ENCODE results near the gene SLC4A7. TPM values are rescaled to one million over a fixed set of nuclear protein-coding genes. Genes with fewer than 3 reads are reported as not detected.

Gene SLC4A7
- total RNA-seq, 1 experiment from 2014 or later: 90.8 TPM

DNA sequence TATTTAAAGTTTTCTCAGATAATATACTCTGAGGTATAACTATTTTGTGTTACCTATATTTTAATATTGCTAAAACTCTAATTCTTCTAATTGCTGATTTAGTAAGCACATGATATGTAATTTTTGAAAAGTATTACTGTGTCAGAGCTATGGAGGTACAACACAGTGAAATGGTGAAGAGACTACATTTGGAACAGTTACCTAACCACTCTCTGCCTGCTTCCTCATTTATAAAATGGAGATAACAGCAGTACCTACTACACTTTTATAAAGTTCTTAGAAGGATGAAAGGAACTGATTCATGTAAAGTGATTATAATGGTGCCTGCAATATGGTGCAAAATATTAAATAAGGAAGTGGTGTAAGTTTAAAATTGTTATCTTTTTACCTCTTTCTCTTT lies 98.7 kb downstream of the SLC4A7 start:
- H3K27ac Mint-ChIP-seq: no peak overlapping the region
- H3K4me3 Mint-ChIP-seq: no peak overlapping the region
- ChIA-PET CTCF (no interaction called here), POLR2A (no interaction called here)
- ATAC-seq (no peak), DNase-seq (ENCODE audit: low spot score) (no peak)
- H3K27me3 Mint-ChIP-seq (ENCODE audit: low read depth): no peaks in the 10 kb centered on the region
- no peaks in the 10 kb centered on the region for H3K9me3 Mint-ChIP-seq
- H3K36me3 Mint-ChIP-seq: peaks cover 39% of the 10 kb centered on the region
- no peaks in the 10 kb centered on the region; the same call in 1 of the 2 replicates for H3K4me1 Mint-ChIP-seq
- no peak for TF ChIP-seq TEAD1 (CRISPR knock-in tag; IDR thresholded peaks at IDR 0.05)
- TF ChIP-seq, protein P1, sequence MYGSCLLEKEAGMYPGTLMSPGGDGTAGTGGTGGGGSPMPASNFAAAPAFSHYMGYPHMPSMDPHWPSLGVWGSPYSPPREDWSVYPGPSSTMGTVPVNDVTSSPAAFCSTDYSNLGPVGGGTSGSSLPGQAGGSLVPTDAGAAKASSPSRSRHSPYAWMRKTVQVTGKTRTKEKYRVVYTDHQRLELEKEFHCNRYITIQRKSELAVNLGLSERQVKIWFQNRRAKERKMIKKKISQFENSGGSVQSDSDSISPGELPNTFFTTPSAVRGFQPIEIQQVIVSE (CRISPR knock-in tag; IDR thresholded peaks at IDR 0.05; ENCODE audit: borderline replicate concordance): no peak
- no peak for TF ChIP-seq OVOL2 (CRISPR knock-in tag; IDR thresholded peaks at IDR 0.05; ENCODE audit: borderline replicate concordance)
- TF ChIP-seq NFATC4 (CRISPR knock-in tag; IDR thresholded peaks at IDR 0.05): no peak
- TF ChIP-seq, protein P2, sequence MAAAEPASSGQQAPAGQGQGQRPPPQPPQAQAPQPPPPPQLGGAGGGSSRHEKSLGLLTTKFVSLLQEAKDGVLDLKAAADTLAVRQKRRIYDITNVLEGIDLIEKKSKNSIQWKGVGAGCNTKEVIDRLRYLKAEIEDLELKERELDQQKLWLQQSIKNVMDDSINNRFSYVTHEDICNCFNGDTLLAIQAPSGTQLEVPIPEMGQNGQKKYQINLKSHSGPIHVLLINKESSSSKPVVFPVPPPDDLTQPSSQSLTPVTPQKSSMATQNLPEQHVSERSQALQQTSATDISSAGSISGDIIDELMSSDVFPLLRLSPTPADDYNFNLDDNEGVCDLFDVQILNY (CRISPR knock-in tag; IDR thresholded peaks at IDR 0.05): no peak
- TF ChIP-seq FOXP1 (CRISPR knock-in tag; IDR thresholded peaks at IDR 0.05; ENCODE audit: borderline replicate concordance): no peak
- TF ChIP-seq, protein P3, sequence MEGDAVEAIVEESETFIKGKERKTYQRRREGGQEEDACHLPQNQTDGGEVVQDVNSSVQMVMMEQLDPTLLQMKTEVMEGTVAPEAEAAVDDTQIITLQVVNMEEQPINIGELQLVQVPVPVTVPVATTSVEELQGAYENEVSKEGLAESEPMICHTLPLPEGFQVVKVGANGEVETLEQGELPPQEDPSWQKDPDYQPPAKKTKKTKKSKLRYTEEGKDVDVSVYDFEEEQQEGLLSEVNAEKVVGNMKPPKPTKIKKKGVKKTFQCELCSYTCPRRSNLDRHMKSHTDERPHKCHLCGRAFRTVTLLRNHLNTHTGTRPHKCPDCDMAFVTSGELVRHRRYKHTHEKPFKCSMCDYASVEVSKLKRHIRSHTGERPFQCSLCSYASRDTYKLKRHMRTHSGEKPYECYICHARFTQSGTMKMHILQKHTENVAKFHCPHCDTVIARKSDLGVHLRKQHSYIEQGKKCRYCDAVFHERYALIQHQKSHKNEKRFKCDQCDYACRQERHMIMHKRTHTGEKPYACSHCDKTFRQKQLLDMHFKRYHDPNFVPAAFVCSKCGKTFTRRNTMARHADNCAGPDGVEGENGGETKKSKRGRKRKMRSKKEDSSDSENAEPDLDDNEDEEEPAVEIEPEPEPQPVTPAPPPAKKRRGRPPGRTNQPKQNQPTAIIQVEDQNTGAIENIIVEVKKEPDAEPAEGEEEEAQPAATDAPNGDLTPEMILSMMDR (IDR thresholded peaks at IDR 0.05): no peak
- TF ChIP-seq, protein P4, sequence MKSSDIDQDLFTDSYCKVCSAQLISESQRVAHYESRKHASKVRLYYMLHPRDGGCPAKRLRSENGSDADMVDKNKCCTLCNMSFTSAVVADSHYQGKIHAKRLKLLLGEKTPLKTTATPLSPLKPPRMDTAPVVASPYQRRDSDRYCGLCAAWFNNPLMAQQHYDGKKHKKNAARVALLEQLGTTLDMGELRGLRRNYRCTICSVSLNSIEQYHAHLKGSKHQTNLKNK (CRISPR knock-in tag; IDR thresholded peaks at IDR 0.05): no peak
- no peak for TF ChIP-seq ZBTB21 (CRISPR knock-in tag; IDR thresholded peaks at IDR 0.05; ENCODE audit: borderline replicate concordance)
- TF ChIP-seq, protein P5, sequence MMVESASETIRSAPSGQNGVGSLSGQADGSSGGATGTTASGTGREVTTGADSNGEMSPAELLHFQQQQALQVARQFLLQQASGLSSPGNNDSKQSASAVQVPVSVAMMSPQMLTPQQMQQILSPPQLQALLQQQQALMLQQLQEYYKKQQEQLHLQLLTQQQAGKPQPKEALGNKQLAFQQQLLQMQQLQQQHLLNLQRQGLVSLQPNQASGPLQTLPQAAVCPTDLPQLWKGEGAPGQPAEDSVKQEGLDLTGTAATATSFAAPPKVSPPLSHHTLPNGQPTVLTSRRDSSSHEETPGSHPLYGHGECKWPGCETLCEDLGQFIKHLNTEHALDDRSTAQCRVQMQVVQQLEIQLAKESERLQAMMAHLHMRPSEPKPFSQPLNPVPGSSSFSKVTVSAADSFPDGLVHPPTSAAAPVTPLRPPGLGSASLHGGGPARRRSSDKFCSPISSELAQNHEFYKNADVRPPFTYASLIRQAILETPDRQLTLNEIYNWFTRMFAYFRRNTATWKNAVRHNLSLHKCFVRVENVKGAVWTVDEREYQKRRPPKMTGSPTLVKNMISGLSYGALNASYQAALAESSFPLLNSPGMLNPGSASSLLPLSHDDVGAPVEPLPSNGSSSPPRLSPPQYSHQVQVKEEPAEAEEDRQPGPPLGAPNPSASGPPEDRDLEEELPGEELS (CRISPR knock-in tag; IDR thresholded peaks at IDR 0.05): no peak
- TF ChIP-seq ATF1 (CRISPR knock-in tag; IDR thresholded peaks at IDR 0.05): no peak
- TF ChIP-seq, protein P6, sequence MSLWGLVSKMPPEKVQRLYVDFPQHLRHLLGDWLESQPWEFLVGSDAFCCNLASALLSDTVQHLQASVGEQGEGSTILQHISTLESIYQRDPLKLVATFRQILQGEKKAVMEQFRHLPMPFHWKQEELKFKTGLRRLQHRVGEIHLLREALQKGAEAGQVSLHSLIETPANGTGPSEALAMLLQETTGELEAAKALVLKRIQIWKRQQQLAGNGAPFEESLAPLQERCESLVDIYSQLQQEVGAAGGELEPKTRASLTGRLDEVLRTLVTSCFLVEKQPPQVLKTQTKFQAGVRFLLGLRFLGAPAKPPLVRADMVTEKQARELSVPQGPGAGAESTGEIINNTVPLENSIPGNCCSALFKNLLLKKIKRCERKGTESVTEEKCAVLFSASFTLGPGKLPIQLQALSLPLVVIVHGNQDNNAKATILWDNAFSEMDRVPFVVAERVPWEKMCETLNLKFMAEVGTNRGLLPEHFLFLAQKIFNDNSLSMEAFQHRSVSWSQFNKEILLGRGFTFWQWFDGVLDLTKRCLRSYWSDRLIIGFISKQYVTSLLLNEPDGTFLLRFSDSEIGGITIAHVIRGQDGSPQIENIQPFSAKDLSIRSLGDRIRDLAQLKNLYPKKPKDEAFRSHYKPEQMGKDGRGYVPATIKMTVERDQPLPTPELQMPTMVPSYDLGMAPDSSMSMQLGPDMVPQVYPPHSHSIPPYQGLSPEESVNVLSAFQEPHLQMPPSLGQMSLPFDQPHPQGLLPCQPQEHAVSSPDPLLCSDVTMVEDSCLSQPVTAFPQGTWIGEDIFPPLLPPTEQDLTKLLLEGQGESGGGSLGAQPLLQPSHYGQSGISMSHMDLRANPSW (CRISPR knock-in tag; conservative IDR thresholded peaks at IDR 0.05; ENCODE audit: low read depth): no peak
- no peak for TF ChIP-seq GRHL2 (CRISPR knock-in tag; IDR thresholded peaks at IDR 0.05; ENCODE audit: insufficient replicate concordance, severe bottlenecking)
- TF ChIP-seq MYBL2 (CRISPR knock-in tag; IDR thresholded peaks at IDR 0.05): no peak
- TF ChIP-seq EMX1 (CRISPR knock-in tag; IDR thresholded peaks at IDR 0.05): no peak
- no peak for TF ChIP-seq RORB (CRISPR knock-in tag; IDR thresholded peaks at IDR 0.05)
- TF ChIP-seq CREM (CRISPR knock-in tag; IDR thresholded peaks at IDR 0.05): no peak
- TF ChIP-seq HMGA2 (CRISPR knock-in tag; IDR thresholded peaks at IDR 0.05): no peak

DNA sequence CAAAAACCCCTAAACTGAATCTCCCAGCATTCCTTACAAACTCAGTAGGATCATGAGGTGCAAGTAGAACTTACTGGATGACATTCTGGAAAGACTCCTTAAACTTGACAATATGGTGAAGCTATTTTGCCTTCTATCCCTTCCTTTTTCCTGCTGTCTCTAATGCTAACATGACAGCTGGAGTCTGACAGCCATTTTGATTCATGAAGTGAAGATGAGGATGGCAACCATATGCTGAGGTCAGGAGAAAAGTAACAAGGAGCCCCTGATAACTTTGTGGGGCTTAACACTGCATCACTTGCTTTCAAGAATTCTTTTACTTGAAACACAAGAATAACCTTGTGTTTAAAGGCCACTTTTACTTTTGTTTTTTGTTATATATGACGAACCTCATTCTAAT lies 100.0 kb downstream of the SLC4A7 start:
- no peaks in the 10 kb centered on the region for H3K9me3 Mint-ChIP-seq
- ATAC-seq (no peak), DNase-seq (ENCODE audit: low spot score) (no peak)
- no peaks in the 10 kb centered on the region for H3K27me3 Mint-ChIP-seq (ENCODE audit: low read depth)
- H3K4me1 Mint-ChIP-seq: no peaks in the 10 kb centered on the region; the same call in 1 of the 2 replicates
- ChIA-PET CTCF (no interaction called here), POLR2A (no interaction called here)
- H3K36me3 Mint-ChIP-seq: peaks cover 41% of the 10 kb centered on the region
- no peak overlapping the region for H3K4me3 Mint-ChIP-seq
- H3K27ac Mint-ChIP-seq: no peak overlapping the region
- TF ChIP-seq, protein P7, sequence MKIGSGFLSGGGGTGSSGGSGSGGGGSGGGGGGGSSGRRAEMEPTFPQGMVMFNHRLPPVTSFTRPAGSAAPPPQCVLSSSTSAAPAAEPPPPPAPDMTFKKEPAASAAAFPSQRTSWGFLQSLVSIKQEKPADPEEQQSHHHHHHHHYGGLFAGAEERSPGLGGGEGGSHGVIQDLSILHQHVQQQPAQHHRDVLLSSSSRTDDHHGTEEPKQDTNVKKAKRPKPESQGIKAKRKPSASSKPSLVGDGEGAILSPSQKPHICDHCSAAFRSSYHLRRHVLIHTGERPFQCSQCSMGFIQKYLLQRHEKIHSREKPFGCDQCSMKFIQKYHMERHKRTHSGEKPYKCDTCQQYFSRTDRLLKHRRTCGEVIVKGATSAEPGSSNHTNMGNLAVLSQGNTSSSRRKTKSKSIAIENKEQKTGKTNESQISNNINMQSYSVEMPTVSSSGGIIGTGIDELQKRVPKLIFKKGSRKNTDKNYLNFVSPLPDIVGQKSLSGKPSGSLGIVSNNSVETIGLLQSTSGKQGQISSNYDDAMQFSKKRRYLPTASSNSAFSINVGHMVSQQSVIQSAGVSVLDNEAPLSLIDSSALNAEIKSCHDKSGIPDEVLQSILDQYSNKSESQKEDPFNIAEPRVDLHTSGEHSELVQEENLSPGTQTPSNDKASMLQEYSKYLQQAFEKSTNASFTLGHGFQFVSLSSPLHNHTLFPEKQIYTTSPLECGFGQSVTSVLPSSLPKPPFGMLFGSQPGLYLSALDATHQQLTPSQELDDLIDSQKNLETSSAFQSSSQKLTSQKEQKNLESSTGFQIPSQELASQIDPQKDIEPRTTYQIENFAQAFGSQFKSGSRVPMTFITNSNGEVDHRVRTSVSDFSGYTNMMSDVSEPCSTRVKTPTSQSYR (CRISPR knock-in tag; IDR thresholded peaks at IDR 0.05): no peak
- TF ChIP-seq EMX1 (CRISPR knock-in tag; IDR thresholded peaks at IDR 0.05): no peak
- TF ChIP-seq FOXP1 (CRISPR knock-in tag; IDR thresholded peaks at IDR 0.05; ENCODE audit: borderline replicate concordance): no peak
- TF ChIP-seq NR1H2 (CRISPR knock-in tag; IDR thresholded peaks at IDR 0.05): no peak
- TF ChIP-seq, protein P8, sequence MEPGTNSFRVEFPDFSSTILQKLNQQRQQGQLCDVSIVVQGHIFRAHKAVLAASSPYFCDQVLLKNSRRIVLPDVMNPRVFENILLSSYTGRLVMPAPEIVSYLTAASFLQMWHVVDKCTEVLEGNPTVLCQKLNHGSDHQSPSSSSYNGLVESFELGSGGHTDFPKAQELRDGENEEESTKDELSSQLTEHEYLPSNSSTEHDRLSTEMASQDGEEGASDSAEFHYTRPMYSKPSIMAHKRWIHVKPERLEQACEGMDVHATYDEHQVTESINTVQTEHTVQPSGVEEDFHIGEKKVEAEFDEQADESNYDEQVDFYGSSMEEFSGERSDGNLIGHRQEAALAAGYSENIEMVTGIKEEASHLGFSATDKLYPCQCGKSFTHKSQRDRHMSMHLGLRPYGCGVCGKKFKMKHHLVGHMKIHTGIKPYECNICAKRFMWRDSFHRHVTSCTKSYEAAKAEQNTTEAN (CRISPR knock-in tag; IDR thresholded peaks at IDR 0.05): no peak
- TF ChIP-seq ZNF232 (CRISPR knock-in tag; IDR thresholded peaks at IDR 0.05): no peak
- TF ChIP-seq, protein P9, sequence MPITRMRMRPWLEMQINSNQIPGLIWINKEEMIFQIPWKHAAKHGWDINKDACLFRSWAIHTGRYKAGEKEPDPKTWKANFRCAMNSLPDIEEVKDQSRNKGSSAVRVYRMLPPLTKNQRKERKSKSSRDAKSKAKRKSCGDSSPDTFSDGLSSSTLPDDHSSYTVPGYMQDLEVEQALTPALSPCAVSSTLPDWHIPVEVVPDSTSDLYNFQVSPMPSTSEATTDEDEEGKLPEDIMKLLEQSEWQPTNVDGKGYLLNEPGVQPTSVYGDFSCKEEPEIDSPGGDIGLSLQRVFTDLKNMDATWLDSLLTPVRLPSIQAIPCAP (CRISPR knock-in tag; IDR thresholded peaks at IDR 0.05): no peak

Measured in WTC11 (cell line).